Endothelial cell of umbilical vein (primary cell): Measurements from ENCODE around the gene FMNL1. TPM values are rescaled to one million over a fixed set of nuclear protein-coding genes. Genes with fewer than 3 reads are reported as not detected.

Experiments
- BruUV-seq: library from RNA; stranded (reverse); fragments of 400-500 nt; replicated peaks from 2 replicates; lab custom pipeline; 2021; lab: Mats Ljungman, UMichigan
- CTCF ChIA-PET: fragments of 300-600, 350-600 bp; sonication (Branson Sonifier 250); formaldehyde crosslinking; loops from one replicate; lab custom pipeline; 2021; ENCODE audit warnings: antibody characterized with exemption, inconsistent platforms; lab: Charles Lee
- POLR2A ChIA-PET: fragments of 300-600, 350-600 bp; sonication (Branson Sonifier 250); formaldehyde crosslinking; loops from one replicate; lab custom pipeline; 2021; ENCODE audit warnings: antibody characterized with exemption, inconsistent platforms; lab: Charles Lee
- DNase-seq: peaks from one replicate; pipeline ENCODE4 v3.0.0-alpha.2; 2011; ENCODE audit warnings: low read depth, low spot score
- FAIRE-seq: peaks from 2 replicates; lab custom pipeline; 2011; peaks lifted over from hg19 to GRCh38; lab: Jason Lieb, UNC
- H2AFZ ChIP-seq: 2 replicates; pipeline ENCODE4 v1.6.0; 2012; ENCODE audit warnings: low read depth, low read length, control low read depth, inconsistent platforms
- H3K27ac ChIP-seq: 2 replicates; pipeline ENCODE4 v1.5.1; 2011; ENCODE audit warnings: low read depth, mild to moderate bottlenecking, control low read depth, low read length, moderate library complexity; ENCODE audit not compliant: insufficient read depth
- H3K27me3 ChIP-seq, 2 experiments: 2 replicates each; pipeline versions ENCODE4 v1.6.0 to v1.6.1; 2011; ENCODE audit warnings: low read length in 2 of 2, mixed read lengths in 1 of 2; ENCODE audit not compliant: control insufficient read depth in 2 of 2, insufficient read depth in 2 of 2
- H3K36me3 ChIP-seq, 2 experiments: 2 replicates in 1 of 2; 3 replicates in 1 of 2; pipeline ENCODE4 v1.5.1; 2011; ENCODE audit warnings: low read length in 2 of 2, mild to moderate bottlenecking in 1 of 2, moderate library complexity in 1 of 2; ENCODE audit not compliant: control insufficient read depth in 2 of 2, insufficient read depth in 2 of 2; ENCODE audit errors: extremely low read depth in 1 of 2
- H3K4me1 ChIP-seq: 3 replicates; pipeline ENCODE4 v1.5.1; 2011; ENCODE audit warnings: mild to moderate bottlenecking, low read length; ENCODE audit not compliant: control insufficient read depth, insufficient read depth; ENCODE audit errors: extremely low read depth
- H3K4me2 ChIP-seq: 2 replicates; pipeline ENCODE4 v1.6.1; 2011; ENCODE audit warnings: low read length, control low read depth, mixed read lengths; ENCODE audit not compliant: insufficient read depth
- H3K4me3 ChIP-seq, 3 experiments: fragments of 200-600 bp in 1 of 3; sonication (generic), shearing (Covaris generic) in 1 of 3; replicated peaks in 1 of 3; 2 replicates each; pipeline ENCODE4 v1.5.1; 2011 to 2016; ENCODE audit warnings: control low read depth in 3 of 3, low read length in 3 of 3, mild to moderate bottlenecking in 2 of 3, inconsistent platforms in 1 of 3, low read depth in 1 of 3, moderate library complexity in 1 of 3; ENCODE audit not compliant: insufficient read depth in 1 of 3
- H3K79me2 ChIP-seq: 2 replicates; pipeline ENCODE4 v1.6.0; 2012; ENCODE audit warnings: low read length, inconsistent platforms; ENCODE audit not compliant: control insufficient read depth, insufficient read depth
- H3K9ac ChIP-seq: replicated peaks from 2 replicates; pipeline ENCODE3; 2011; ENCODE audit warnings: low read length, control low read depth; ENCODE audit not compliant: insufficient read depth; ENCODE audit errors: extremely low read depth
- H3K9me1 ChIP-seq: replicated peaks from 3 replicates; pipeline ENCODE4 v1.6.0; 2011; ENCODE audit warnings: mild to moderate bottlenecking, low read length; ENCODE audit not compliant: control insufficient read depth, insufficient read depth; ENCODE audit errors: extremely low read depth
- H3K9me3 ChIP-seq: replicated peaks from 2 replicates; pipeline ENCODE4 v1.5.1; 2012; ENCODE audit warnings: low read length, inconsistent platforms; ENCODE audit not compliant: control insufficient read depth, insufficient read depth
- H4K20me1 ChIP-seq: replicated peaks from 2 replicates; pipeline ENCODE3; 2011; ENCODE audit warnings: mild to moderate bottlenecking, low read length; ENCODE audit not compliant: control insufficient read depth, insufficient read depth; ENCODE audit errors: extremely low read depth
- EZH2 ChIP-seq: IDR thresholded peaks from 2 replicates; pipeline ENCODE4 v1.6.1; 2012; ENCODE audit warnings: borderline replicate concordance, low read depth, mild to moderate bottlenecking, moderate library complexity, low read length, inconsistent platforms; ENCODE audit not compliant: severe bottlenecking
- FOS ChIP-seq: IDR thresholded peaks from 2 replicates; pipeline ENCODE4 v1.6.1; 2011; ENCODE audit warnings: mild to moderate bottlenecking, low read length, moderate library complexity, borderline replicate concordance; ENCODE audit not compliant: insufficient read depth
- GATA2 ChIP-seq: IDR thresholded peaks from 2 replicates; pipeline ENCODE4 v1.7.0; 2011; ENCODE audit warnings: low read depth, mild to moderate bottlenecking, moderate library complexity, mixed read lengths, low read length; ENCODE audit not compliant: insufficient read length, insufficient read depth
- JUN ChIP-seq: IDR thresholded peaks from 2 replicates; pipeline ENCODE4 v1.6.1; 2011; ENCODE audit warnings: borderline replicate concordance, low read depth; ENCODE audit not compliant: insufficient read length, insufficient read depth
- MYC ChIP-seq: IDR thresholded peaks from one replicate; pipeline ENCODE4 v1.6.1; 2011; ENCODE audit warnings: mild to moderate bottlenecking, low read depth, low read length
- POLR2A ChIP-seq: IDR thresholded peaks from 2 replicates; pipeline ENCODE4 v1.6.1; 2012; ENCODE audit warnings: low read depth, mild to moderate bottlenecking, control low read depth, low read length
- POLR2AphosphoS5 ChIP-seq: IDR thresholded peaks from 2 replicates; pipeline ENCODE4 v1.6.1; 2012; ENCODE audit warnings: low read depth, mild to moderate bottlenecking, control low read depth, low read length, moderate library complexity; ENCODE audit not compliant: insufficient read depth
- dilution Hi-C: fragments of 300-500 bp; cut with MboI; formaldehyde crosslinking; loops from one replicate; pipeline ENCODE4 v1.15.0; 2019; ENCODE audit warnings: low sequenced_read_pairs; ENCODE audit not compliant: extremely low pct_ligation_motif_present
- intact Hi-C: fragments of 100-400 bp; cut with micrococcal nuclease; formaldehyde crosslinking; loops from one replicate; pipeline ENCODE4 v1.10.0; 2022
- polyA plus RNA-seq, 4 experiments: library from polyadenylated mRNA; depleted of rRNA in 3 of 4; stranded (reverse) in 3 of 4; unstranded in 1 of 4; fragments of >200 nt; gene quantifications; 2 replicates each; pipeline versions ENCODE4 v1.2.1 to v1.2.3, GENCODE V29; 2011 to 2012; ENCODE audit warnings: missing spikeins in 1 of 4
- total RNA-seq: library from RNA; stranded (reverse); gene quantifications from 2 replicates; pipeline ENCODE4 v1.2.3, GENCODE V29; 2021
- TF ChIP-seq, protein P1 (sequence below): IDR thresholded peaks from 2 replicates; pipeline ENCODE4 v1.6.1; 2011; ENCODE audit not compliant: insufficient read depth, insufficient read length
- TF ChIP-seq, protein P2 (sequence below), 2 donors: IDR thresholded peaks; 1 replicate in 1 of 2; 2 replicates in 1 of 2; pipeline ENCODE4 v1.5.1; 2011; ENCODE audit warnings: low read length in 2 of 2, mild to moderate bottlenecking in 2 of 2, moderate library complexity in 2 of 2, control low read depth in 1 of 2, inconsistent platforms in 1 of 2, low read depth in 1 of 2; ENCODE audit not compliant: insufficient read depth in 1 of 2; ENCODE audit errors: extremely low read depth in 1 of 2

The FMNL1 gene
- total and polyA plus RNA-seq, 2 donors (not counting 3 experiments of a cell fraction or from before 2014, with no cell fraction given): 0.95 to 1.6 TPM

DNA sequence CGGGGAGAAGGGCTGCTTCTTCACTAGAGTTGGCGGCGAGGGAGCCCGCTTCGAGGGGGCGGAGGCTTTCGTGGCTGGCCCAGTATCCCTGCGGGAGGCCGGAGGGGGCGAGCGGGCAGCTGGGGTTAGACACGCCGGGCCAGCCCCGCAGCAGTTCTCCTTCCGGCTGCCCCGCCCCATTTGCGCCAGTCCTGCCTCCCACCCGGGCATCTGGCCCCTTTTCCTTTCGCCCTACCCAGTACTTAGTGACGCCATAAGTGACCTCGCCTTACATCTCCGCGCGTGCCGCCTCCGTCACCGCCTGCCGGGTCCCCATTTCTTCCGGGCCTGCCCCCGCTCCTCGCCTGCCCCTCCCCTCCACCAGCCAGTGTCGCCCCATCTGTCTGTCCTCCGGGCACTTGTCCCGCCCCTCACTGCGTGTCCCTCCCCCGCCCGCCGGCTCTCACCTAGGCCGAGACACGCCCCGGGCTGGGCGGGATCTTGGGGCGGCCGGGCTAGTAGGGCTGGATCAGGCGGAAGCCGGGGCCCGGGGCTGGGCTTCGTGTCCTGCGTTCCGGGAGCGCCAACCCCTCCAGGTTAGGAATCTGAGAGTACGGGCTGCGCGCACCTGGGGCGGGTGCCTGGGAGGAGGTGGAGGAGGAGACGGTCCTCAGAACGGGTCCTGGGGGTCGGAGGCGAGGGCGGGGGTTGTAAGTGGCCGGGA, 25.9 kb downstream of the FMNL1 start:
- TF ChIP-seq POLR2A (peak; percentile 39), EZH2 (no peak)
- intact Hi-C loops (no loop called here), dilution Hi-C loops (no loop called here)
- no peaks in the 10 kb centered on the region for H3K27me3 ChIP-seq
- FAIRE-seq: peak; percentile 79
- peaks cover 5% of the 10 kb centered on the region for H3K4me1 ChIP-seq
- peak; percentile 36 for DNase-seq
- H3K79me2 ChIP-seq: no peaks in the 10 kb centered on the region
- no peaks in the 10 kb centered on the region for H3K9me3 ChIP-seq
- peak overlapping the region; percentile 5 for H3K9ac ChIP-seq
- peak overlapping the region; percentile 21 to 48 (median 44) for H3K4me3 ChIP-seq
- no TSS peak for BruUV-seq
- no peaks in the 10 kb centered on the region for H4K20me1 ChIP-seq
- no peaks in the 10 kb centered on the region for H3K9me1 ChIP-seq
- CTCF ChIA-PET: interaction anchor here (0.9 to 1.9 kb wide), 8 partner anchors 12 to 112 kb away, joined by 3 to 5 read pairs (median 4); partner anchors contain the start of genes ACBD4, MAP3K14 and SPATA32
- POLR2A ChIA-PET: no interaction called here
- H3K4me2 ChIP-seq: peak overlapping the region; percentile 83
- no peaks in the 10 kb centered on the region for H3K36me3 ChIP-seq
- H2AFZ ChIP-seq: peak overlapping the region; percentile 83
- no peak overlapping the region for H3K27ac ChIP-seq

DNA sequence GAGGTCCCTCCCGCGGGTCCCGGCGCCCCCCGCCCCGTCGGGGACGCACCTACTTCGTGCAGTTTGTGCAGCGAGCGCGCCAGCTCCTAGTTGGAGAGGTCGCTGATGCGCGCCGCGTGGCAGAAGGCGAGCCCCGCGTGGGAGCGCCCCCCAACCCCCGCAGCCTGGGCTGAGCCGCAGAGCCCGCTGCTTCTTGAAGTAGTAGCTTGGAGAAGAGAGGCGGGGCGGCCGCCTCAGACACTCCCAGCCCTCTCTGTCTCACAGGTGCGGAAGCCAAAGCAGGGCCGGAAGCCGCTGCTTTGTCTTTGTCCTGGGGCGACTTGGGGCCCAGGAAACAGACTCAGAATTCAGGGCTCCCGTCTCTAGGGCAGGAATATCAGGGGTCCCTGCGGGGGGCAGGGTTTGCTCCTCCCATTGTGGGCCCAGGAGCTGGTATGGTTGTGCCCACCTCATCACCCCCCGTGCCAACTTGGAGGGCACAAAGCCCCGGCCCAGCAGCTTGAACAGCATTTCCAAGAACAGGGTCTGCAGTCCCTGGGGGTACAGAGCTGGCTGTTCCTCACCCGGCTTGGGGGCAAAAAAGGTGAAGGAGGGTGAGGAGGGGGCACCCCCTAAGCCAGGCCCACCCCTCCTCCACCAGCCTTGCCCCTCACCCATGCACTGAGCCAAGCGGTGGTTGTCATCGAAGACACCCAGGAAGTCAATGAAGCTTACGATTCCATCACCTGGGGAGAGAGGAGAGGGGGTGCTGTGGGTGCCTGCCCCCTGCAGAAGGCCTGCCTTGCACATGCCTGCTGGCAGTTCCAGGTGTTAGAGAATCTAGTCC, 26.7 kb downstream of the FMNL1 start:
- Histone ChIP-seq H3K9me3 (no peaks in the 10 kb centered on the region), H3K27ac (no peak overlapping the region), H3K4me1 (peaks cover 5% of the 10 kb centered on the region), H3K4me2 (peak overlapping the region; percentile 83), H4K20me1 (no peaks in the 10 kb centered on the region), H3K4me3 (peak overlapping the region; percentile 21 to 48 (median 44)), H3K36me3 (no peaks in the 10 kb centered on the region), H3K27me3 (no peaks in the 10 kb centered on the region), H3K9ac (peak overlapping the region; percentile 5), H3K9me1 (no peaks in the 10 kb centered on the region), H3K79me2 (no peaks in the 10 kb centered on the region), H2AFZ (peak overlapping the region; percentile 83)
- ChIA-PET POLR2A (no interaction called here), CTCF (interaction anchor here (0.9 to 1.9 kb wide), 5 partner anchors 10 to 29 kb away, joined by 3 to 6 read pairs (median 4); no protein-coding TSS in a partner anchor)
- FAIRE-seq (no peak), DNase-seq (no peak)
- no TSS peak for BruUV-seq
- intact Hi-C loops (no loop called here), dilution Hi-C loops (no loop called here)
- TF ChIP-seq POLR2A: no peak
- no peak for TF ChIP-seq FOS
- TF ChIP-seq EZH2: no peak
- TF ChIP-seq GATA2: no peak
- no peak for TF ChIP-seq MYC
- TF ChIP-seq, protein P1, sequence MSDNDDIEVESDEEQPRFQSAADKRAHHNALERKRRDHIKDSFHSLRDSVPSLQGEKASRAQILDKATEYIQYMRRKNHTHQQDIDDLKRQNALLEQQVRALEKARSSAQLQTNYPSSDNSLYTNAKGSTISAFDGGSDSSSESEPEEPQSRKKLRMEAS: no peak
- TF ChIP-seq, protein P2, sequence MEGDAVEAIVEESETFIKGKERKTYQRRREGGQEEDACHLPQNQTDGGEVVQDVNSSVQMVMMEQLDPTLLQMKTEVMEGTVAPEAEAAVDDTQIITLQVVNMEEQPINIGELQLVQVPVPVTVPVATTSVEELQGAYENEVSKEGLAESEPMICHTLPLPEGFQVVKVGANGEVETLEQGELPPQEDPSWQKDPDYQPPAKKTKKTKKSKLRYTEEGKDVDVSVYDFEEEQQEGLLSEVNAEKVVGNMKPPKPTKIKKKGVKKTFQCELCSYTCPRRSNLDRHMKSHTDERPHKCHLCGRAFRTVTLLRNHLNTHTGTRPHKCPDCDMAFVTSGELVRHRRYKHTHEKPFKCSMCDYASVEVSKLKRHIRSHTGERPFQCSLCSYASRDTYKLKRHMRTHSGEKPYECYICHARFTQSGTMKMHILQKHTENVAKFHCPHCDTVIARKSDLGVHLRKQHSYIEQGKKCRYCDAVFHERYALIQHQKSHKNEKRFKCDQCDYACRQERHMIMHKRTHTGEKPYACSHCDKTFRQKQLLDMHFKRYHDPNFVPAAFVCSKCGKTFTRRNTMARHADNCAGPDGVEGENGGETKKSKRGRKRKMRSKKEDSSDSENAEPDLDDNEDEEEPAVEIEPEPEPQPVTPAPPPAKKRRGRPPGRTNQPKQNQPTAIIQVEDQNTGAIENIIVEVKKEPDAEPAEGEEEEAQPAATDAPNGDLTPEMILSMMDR (IDR thresholded peaks at IDR 0.05; ENCODE audit: extremely low read depth in 1 of 2, insufficient read depth in 1 of 2, low read depth in 1 of 2, low read length in 2 of 2): no peak
- TF ChIP-seq POLR2AphosphoS5: no peak
- TF ChIP-seq JUN: no peak
